ENCODE data around the gene CSRNP3.

The CSRNP3 gene

DNA sequence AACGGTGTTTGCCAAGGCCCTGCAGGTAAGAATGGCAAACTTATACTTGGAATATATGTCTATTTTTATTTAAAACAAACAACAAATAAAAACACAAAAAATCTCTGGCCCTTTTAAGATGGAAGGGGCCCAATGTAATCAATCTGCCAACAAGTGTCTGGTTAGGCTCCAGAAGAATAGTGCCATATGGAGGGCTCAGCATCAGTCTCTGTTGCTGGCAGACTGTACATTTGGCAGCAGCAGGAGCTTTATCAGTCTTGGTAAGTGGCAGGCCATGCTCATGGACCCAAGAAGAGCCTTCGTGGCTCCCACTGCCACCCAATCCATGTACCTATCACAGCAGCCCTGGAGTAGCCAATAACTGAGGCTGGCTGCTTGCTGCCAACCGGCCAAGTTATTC lies 223.4 kb downstream of the CSRNP3 start:
- DNase-seq: no peak

DNA sequence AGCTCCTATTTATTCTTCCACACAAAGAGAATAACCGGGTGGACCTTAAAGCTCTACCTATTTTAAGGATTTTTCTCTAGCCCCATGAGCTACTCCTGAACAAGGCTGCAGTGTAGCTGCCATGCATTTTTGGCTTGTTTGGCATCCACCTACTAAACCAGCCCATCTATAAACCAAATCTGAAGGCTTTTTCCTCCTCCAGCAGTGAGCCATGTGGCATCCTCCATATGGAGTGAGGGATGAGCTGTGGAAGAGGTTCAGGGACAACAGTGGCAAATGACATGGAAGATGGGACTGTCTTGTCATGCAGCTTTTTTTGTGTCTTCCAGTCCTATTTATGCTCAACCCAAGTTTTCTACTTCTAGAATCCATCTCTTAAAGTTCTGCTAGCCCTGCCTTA lies 224.3 kb downstream of the CSRNP3 start:
- DNase-seq: no peak

DNA sequence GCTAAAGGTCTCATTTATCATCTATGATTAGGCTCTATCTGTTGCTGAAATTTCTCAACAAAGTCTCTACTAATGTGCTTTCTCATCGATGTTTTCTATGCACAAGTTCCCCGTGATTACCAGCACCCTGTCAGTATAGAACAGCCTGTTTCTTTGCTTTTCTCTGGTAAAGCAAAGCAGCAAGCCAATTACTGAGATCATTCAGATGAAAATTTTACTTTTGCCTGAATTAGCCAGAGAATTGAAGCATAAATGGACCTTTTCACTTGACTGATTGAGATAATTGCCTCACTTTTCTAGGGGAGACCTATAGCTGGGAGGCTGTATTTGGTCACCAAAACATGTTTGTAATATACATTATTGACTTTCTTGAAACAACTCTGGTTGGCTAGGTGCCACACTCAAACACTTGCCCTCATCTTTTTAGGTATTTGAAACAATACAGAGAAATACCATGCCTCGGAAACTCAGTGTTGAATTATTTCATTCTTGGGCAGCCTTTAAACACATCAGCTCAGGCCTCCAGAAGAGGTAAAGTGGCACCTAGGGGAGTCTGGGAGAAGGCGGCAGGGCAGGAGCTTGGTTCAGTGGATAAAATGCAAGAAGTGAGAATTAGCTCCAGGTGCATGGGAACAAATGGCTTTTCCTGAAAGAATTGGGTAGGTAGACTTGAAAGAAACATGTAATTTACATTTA lies 228.4 kb downstream of the CSRNP3 start:
- no peak for DNase-seq

DNA sequence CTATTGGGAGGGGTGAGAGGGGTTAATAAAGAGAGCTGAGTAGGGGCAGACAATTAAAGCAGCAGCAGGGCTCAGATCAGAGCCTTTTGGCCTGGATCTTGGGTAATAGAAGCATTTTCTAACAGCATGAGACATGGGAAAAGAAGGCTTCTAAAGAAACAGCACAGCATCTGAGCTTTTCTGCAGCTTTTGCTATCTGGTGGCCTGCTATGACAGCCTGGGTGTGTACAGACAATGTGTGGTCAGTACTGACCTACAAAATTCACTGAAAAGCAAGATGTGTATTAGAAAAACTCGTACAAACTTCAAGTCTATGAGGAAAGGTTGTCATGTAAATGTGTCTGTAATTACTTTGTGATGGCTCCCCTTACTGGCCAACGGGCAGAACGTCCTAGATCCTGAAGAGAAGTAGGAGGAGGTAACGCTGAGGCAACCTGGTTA lies 229.0 kb downstream of the CSRNP3 start:
- no peak for DNase-seq

DNA sequence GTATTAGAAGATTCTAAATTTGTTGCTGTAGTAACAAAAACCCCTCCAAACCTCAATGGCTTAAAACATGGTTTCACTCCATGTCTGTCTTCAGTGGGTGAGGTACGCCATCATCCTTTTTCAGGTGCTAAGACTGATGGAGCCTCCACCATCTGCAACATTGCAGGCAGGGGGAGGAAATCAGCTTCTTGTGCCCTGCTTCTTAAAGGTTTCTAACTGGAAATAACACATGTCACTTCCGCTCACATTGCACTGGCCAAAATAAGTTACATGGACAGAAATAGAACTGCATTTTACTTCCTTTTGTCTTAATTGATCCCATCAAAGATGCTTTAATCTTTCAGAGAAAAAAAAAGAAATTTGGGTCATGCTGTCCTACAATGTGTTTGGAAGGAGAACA lies 230.4 kb downstream of the CSRNP3 start:
- no peak for DNase-seq

DNA sequence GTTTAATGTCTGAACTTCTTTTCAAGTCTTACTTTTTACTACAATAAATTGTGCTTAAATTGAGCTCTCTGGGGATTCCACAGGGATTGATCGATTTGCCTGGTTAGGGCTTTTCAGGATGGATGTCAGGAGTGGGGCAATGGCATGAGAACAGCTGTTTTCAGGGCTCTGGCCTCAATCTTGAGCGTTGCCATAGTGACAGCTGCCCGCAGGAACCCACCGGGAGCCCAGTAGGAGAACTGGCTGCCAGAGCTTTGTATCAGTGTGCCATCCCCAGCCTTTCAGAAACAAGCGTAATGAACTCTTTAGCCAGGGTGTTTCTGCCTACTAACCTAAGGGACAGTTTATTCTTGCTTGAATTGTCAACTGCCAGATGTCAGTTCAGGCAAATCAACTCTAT lies 231.0 kb downstream of the CSRNP3 start:
- no peak for DNase-seq

DNA sequence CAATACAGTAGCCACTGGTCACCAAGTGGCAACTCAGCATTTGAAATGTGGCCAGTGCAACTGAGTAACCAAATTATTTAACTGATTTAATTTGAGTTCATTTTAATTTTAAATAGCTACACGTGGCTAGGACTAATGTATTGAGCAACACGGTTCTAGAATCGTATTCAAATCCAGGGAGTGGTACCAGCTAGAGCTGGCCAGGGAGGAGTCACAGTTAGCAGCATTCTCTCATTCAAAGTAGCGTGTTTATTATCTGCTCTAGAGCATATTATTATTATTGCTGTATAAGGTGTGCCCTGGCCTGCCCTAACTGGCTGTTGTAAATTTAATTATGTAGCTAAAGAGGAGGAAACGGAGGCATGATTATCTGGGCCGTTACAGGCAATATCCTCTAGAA lies 231.6 kb downstream of the CSRNP3 start:
- no peak for DNase-seq

DNA sequence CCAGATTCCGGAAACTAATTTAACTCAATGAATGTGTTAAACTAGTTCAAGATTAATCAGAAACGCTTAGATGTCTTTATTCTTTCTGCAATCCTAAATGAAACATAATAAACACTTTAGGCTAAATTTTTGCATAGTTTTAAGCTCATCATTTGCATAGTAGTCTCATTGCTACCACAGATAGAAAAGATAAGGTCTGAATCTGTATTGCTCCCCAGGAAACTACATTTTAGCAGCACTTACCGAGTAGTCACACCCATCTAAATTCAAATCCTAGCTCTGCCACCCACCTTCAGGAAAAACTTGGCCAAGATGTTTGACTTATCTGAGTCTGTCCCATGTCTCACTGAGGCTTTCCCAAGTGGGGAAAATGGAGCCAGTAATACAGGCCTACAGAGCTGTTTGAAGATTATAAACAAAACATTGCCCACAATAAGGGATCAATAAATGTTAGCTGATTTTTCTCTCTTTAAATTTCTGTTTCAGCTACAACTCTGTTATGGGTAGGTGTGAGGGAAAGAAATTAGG lies 237.5 kb downstream of the CSRNP3 start:
- no peak for DNase-seq

DNA sequence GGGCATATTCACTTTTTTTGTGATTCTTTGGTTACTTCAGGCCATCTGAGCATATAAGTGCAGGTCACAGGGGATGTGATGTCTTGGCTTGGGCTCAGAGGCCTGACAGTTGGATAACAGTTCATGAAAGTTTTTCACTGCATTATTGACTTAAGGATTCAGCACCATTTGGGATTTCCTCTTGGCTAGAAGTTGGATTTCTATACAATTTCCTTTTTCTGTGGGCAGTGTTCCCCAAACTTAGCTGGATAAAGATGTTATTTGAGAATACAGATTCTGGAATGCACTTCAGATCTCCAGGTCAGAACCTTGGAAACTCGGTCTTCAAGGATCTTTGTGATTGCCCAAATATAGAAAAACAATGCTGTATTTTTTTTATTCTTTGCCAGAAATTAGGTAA lies 246.6 kb downstream of the CSRNP3 start:
- no peak for DNase-seq

DNA sequence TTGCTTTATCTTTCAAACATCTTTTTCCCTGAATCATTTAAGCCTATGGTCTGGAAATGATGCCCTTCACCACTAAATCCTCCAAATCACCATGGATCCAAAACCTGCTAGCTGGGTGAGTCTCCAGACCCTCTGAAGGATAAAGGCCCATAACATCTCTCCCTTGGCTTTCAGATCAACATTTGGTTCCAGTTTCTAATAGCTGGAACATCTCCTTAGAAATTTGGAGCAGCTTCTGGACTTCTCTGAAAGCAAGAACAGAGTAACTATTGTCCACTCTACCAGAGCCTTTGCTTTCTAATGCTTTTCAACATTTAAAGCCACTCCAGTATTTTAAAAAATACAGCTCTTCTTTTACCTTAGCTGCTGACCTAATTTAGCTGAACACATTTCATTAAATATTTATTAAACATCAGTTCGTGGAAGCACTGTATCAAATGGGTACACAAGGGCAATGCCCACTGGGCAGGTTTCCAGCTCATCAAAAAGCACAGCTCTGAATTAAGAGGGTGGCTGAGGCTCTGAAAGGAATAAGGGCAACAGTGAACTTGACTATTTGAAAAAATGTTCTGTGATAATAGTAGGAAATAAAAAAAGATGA lies 249.2 kb downstream of the CSRNP3 start:
- DNase-seq: no peak

DNA sequence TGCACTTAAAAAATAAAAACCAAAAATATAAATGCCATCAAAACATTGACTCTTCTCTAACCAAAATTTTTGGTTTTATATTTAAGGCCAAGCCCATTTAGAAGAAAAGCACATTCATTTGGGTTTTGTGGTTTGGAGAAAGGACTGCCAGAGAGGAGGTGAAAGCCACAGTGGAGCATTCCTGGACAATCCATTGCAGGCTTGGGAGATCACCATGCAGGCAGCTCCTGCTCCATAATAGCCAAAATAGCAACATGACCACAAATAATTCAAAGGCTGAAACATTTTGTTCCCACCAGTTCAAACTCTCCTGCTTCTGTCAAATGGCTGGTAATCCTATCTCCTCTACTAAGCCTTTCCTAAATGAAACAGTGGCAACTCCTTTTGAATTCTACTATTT lies 251.0 kb downstream of the CSRNP3 start:
- DNase-seq: no peak

DNA sequence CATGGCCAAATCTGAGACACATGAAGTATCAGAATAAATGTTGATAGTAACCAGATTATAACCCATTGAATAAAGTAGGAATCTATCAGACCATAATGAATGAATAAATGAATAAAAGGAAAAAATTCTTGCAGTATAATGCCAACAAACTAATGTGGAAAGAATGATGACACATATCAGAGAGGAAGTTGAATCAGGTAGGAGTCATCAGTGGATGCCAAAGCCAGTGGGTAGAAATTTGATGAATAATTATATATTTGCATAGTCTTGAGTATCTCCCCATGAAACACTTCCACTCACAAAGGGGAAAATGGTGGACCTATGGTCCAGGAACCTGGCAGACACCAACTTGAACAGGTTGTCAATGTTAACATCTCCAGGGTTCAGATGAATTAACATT lies 255.9 kb downstream of the CSRNP3 start:
- no peak for DNase-seq

Measured in activated CD4-positive, alpha-beta T cell treated with anti-CD3 and anti-CD28 coated beads for 4 hours (primary cell).